Embryonic facial prominence (tissue), 1 donor: ENCODE measurements around the gene RASSF8.
"Not testable (repeated sequence)": the region's sequence is repeated elsewhere in the genome, so short reads cannot be mapped to it uniquely, and the experiment has no call there.

ENCODE experiments used
- DNase-seq: peaks from one replicate; pipeline ENCODE4 v3.0.0-alpha.2; 2016; ENCODE audit errors: extremely low spot score

Gene RASSF8

GRCh38 chr12:26057271-26057670, 98.8 kb downstream of the RASSF8 start:
- DNase-seq: not testable (repeated sequence)

DNA sequence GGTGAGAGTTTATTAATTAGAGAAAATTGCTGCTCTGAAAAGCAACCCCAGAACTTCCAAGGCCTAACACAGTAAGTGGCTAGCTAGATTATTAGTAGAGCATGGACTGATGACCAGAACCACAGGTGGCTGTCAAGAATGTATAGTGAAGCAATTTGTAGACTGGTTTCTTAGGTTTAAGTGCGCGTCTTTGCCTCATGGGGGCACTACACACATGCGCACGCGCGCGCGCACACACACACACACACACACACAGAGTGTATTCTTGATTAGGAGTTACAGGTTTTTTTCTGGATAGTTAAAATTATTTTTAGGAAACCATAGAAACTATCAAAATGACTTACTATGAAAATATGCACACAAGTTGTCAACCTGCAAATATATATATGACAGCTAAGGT, 99.8 kb downstream of the RASSF8 start:
- no peak for DNase-seq

DNA sequence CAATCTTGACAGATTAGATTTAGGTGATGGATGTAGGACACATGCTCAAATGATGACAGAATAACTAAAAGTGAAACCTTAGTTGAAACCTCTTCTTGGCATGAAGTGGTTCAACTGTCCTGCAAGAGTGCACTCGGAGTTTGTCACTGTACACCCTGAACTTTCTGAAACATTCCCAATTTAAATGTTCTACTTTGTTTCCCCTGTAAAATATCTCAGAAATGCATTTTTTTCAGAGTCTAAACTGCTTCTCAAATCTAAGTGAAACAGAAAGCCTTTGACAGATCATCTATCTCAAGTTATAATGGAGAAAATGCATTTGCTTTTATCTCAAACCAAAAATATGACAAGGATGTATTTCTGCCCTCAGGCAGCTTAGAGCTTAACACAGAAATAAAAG, 100.3 kb downstream of the RASSF8 start:
- no peak for DNase-seq

- no peak for DNase-seq
Observed at GRCh38 chr12:26062006-26062405, 103.5 kb downstream of the RASSF8 start.

DNA sequence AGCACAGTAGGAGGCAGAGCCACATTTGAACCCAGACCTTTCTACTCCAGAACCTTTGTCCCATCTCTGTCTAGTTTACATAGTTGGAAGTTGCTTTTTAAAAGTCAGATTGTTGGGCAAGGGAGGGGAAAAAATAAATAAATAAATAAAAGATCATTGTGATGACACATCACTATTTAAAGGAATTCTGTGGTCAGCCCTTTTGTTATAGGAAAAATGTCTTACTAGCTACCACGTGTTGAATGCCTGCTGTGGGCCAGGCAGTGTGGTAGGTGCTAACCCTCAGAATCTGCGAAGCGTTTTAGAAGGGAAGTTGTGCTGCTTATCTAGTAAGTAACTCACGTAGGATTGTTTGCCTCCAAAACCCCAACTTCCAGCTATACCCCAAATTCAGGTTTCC, 104.1 kb downstream of the RASSF8 start:
- DNase-seq: no peak

- no peak for DNase-seq
Observed at GRCh38 chr12:26065451-26065850, 107.0 kb downstream of the RASSF8 start.

DNA sequence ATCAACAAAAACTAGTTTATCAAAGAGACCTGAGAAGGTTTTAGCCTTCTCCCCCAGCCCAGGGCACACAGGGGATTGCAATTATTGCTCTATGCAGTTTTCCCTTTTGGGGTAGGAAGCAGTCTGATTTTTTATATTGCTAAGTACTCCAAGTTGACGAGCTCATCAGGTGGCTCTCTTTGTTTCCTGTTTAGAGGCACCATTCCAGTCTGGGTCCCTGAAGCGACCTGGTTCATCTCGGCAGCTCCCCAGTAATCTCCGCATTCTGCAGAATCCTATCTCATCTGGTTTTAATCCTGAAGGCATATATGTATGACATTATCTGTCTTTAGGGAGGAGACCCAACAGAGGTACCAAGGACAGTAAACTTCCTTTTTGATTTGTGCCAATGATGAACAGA, 110.0 kb downstream of the RASSF8 start:
- DNase-seq: no peak

GRCh38 chr12:26069796-26070195, 111.3 kb downstream of the RASSF8 start:
- no peak for DNase-seq

DNA sequence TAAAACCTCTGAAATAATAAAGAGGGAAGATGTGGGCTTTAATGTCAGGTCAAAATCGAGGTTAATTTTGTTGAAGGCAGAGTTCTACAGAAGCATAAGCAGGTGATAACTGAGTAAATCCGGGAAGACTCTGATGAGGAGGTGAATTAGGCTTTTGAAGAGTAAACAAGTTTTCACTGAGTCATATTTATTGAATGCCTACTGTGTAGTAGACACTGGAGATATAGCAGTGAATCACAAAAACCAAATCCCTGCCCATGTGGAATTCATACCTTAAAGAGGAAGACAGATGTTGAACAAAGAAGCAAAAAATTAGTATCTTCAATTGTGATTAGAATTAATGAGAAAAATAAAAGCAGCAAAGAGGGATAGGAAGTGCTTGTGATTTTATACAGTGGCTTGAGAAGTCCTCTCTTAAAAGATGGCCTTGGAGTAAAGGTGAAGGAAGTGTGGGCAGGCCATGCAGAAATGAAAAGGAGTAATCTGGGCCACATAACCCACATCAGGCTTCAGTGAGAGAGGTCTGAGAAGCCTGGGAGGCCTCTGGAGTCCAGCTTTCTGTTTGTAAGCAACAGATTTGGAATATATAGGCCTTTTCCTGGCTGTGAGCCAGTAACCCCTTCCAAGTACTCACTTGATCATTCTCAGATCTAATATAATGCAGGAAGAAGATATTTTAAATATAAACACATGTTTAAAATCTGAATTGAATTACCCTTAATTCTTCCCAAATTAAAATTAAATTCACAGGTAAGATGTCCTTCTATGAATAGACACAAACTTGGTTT, 119.6 kb downstream of the RASSF8 start:
- DNase-seq: no peak

- DNase-seq: no peak
Observed at GRCh38 chr12:26080911-26081310, 122.4 kb downstream of the RASSF8 start.

DNA sequence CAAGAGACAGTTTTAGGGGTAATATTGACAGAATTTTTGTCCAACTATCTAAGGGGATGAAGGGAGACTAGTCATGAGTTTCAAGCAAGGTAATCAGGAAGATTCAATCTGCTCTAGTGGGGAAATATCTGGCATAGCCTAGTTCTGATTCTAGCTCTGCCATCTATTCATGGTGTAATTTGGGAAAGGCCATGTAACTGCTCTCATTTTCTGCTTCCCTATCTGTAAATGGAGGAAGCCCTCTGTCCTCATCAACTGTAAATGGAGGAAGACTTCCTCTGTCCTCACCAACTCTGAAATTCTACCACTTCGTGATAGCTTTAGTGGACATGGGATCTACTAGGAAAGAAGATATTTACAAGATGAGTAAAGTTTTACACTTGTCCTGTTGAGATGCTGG, 128.5 kb downstream of the RASSF8 start:
- DNase-seq: no peak

DNA sequence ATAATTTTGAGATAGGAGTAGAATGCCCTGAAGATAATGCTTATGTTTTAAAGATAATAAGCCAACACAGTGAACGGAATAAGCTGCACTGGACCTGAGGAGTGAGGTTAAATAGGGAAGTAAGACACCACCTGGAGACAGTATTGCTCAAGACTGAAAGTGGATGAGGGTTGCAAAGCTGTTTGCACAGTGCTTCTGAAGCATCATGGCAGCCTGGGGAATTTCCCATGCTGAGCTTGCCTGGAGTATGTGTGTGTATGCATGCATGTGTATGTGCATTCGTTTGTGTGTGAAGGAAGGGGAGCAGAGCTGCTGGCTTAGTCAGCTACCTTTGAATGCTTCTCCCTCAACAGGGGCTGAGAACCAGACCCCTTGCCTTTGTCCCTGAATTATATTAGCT, 130.5 kb downstream of the RASSF8 start:
- DNase-seq: no peak

DNA sequence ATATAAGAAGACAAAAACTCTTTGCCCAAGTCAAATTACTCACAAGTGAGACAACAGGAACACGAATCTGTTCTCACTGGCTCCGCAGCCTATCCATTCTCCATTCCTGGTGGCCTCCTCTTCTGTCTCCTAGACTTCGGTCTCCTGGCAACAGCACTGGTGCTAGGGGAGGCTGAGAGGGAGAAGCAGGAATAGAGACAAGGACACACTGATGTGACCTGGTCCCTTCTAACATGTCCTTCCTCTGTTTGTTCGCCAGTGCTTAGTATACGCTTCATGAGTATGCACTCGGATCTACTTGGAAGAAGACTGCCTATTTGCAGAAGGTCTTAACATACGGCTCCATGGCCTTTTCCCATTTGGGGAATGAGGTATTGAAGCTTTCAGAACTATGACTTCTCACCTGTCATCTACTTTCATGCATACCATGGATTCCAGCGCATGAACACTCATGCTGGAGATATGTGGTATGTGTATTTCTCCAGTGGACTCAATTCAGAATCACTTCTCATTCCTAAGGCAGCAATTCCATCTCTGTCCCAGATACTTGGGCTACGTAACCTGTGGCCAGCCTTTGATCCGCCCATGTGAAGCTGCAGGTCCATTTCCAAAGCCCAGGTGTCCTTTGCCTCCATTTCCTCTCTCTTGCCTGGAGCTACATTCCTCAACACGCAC, 132.5 kb downstream of the RASSF8 start:
- no peak for DNase-seq

GRCh38 chr12:26091822-26092221, 133.3 kb downstream of the RASSF8 start:
- DNase-seq: no peak

DNA sequence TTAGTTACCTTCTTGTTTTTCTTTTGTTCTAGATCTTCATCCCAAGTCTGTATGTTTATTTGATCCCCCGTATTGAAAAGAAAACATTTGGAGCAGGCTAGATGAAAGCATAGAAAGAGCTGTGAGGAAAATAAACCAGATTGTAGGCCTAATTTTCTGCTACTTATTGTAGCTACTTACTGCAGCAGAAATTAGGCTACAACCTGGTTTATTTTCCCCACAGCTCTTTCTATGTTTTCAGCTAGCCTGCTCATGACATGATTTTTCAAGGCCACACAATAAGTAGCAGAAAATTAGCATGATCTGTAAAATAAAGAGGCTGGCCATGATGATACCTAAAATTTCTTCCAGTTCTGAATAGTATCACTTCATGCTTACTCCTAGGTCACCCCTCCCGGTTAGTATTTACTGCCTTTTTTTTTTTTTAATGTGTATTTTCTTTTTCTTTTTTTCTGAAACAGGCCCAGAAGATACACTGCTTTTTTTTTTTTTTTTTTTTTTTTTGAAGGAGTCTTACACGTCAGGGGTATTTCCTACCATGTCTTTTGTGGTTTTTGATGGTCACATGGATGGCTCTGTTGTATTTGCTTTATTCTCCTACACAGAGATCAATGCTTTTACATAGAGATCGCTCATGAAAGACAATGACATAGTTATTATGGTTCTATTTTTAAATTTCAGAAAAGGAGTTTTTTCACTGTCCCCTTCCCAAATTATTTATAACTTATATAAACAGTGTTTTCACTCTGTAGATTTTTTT, 134.0 kb downstream of the RASSF8 start:
- no peak for DNase-seq

DNA sequence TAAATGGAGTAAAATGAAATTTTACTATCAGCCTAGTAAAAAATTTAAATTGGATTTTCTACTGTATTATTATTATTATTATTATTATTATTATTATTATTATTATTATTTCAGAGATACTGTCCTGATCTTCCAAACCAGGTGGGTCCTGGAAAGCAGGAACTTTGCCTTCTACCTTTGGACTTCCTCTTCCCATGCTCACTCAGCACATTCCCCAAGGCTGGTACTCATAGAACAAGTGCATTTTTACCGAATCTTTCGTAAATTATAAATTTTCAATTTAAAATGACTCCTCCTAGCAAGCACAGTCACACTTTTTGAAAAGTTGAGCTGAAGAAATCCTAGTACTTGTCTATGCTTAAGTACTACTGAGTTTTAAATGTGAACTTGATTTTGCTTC, 136.7 kb downstream of the RASSF8 start:
- no peak for DNase-seq

GRCh38 chr12:26096036-26096435, 137.6 kb downstream of the RASSF8 start:
- no peak for DNase-seq

DNA sequence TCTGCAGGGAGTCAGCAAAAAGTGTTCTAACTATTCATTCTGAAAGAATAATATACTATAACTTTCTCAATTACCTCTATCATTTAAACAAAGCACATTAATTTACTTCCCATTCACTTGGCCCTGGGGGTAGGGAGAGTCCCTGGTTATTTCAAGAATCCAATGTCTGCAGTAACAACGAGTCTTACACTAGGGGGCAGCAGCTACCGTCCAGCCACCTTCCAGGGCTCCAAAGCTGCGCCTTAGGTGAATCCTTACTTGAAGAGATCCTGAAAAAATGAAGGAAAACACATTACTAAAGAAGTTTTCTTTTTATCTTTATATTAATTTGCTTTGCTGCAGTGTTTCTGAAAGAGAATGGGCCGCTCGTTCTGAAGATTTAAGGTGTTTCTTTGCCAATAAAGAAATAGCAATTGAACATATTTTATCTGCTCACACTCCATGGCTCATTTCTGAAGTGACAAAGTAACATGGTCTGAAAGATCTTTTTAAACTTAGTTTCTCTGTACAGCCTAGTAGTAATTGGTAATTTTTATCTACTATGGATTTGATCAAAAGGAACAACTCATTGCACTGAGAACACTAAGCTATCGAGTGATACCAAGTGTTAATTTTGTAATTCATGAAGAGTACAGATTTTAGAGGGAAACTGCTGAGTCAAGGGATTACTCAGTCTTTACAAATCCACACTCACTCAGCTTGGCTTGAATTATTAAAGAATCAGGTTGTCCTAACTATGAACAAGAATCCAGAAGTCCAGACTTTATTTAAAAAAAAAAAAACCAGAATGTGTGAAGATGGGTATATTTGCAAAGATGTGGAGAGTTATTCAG, 138.8 kb downstream of the RASSF8 start:
- DNase-seq: no peak

DNA sequence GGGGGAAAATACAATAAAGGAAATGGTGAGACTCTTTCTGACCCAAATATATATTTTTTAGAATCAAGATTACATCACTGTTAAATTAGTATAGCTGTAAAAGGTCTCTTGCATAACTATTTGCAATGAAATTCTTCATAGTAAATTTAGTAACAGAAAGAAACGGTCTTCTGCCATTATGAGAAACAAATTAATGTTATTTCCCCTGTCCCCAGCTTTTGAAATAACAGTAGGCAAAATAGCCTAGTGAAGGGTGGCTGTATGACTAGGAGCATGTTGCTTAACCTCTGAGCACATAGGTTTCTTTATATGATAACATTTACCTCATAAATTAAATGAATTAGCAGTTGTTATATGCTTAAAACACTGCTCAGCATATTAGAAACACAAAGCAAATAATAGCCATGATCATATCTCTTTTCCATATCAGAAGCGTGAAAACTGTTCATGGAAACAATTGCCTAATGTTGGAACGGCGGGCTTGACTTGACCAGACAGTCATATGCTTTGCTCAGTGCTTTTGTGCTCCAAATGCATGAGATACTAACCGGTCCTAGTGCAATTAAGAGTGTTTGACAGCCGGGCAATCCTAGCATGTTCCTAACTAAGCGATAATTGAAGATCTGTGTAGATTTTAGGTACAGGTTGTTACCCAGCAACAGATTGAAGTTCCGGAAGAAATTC, 142.3 kb downstream of the RASSF8 start:
- DNase-seq: no peak

- no peak for DNase-seq
Observed at GRCh38 chr12:26101350-26101734, 142.9 kb downstream of the RASSF8 start.

GRCh38 chr12:26101763-26102162, 143.3 kb downstream of the RASSF8 start:
- DNase-seq: no peak
